Measurements from ENCODE around the gene MARCHF10. TPM values are rescaled to one million over a fixed set of nuclear protein-coding genes. Genes with fewer than 3 reads are reported as not detected.

The MARCHF10 gene
- total and polyA plus RNA-seq, 2 donors (not counting 3 experiments of a cell fraction or from before 2014, with no cell fraction given) = 0.11 TPM; not detected in 1

DNA sequence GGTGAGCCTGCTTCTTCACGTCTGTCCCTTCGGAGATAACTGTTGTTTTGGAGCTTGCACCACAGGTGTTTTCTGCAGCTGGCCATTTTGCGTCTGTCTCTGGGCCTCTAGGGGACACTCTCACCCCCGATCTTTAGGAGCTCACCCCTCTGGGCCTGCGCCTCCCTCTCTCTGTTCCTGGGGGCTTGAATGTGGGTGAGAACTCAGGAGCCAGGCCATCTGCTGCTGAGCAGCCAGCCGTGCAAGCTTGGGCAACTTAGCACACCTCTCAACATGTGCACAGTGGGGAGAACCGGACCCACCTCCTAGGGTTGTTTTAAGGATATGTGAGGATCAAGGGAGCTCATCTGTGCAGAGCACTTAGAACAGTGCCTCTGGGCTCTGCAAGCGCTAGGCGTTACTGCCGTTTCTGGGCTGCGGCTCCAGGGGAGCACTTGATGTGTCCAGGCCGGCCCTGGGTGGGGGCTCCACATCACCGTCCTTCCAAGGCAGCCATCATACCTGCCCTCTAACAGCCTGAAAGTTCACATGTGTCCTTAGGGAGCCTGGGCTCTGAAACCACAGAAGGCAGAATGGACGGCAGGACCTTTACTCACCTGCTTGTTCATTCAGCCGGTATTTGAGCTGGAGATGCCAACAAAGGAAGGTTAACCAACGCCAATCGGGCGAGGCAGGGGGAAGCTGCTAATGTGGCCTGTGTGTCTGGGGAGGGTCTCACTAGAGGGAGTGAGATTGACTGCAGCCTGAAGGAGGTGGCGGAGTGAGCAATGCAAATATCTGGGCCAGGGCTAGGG is 114.3 kb downstream of the MARCHF10 start:
- TF ChIP-seq POLR2AphosphoS5 (IDR thresholded peaks at IDR 0.05; ENCODE audit: insufficient read depth, low read depth, low read length) (no peak), MYC (IDR thresholded peaks at IDR 0.05; ENCODE audit: low read depth, low read length) (no peak), EZH2 (IDR thresholded peaks at IDR 0.05; ENCODE audit: borderline replicate concordance, low read depth, low read length, severe bottlenecking) (no peak), JUN (IDR thresholded peaks at IDR 0.05; ENCODE audit: borderline replicate concordance, insufficient read depth, insufficient read length, low read depth) (no peak), FOS (IDR thresholded peaks at IDR 0.05; ENCODE audit: borderline replicate concordance, insufficient read depth, low read length) (no peak), GATA2 (IDR thresholded peaks at IDR 0.05; ENCODE audit: insufficient read depth, insufficient read length, low read depth, low read length) (no peak), POLR2A (IDR thresholded peaks at IDR 0.05; ENCODE audit: low read depth, low read length) (no peak)
- TF ChIP-seq, protein P1, sequence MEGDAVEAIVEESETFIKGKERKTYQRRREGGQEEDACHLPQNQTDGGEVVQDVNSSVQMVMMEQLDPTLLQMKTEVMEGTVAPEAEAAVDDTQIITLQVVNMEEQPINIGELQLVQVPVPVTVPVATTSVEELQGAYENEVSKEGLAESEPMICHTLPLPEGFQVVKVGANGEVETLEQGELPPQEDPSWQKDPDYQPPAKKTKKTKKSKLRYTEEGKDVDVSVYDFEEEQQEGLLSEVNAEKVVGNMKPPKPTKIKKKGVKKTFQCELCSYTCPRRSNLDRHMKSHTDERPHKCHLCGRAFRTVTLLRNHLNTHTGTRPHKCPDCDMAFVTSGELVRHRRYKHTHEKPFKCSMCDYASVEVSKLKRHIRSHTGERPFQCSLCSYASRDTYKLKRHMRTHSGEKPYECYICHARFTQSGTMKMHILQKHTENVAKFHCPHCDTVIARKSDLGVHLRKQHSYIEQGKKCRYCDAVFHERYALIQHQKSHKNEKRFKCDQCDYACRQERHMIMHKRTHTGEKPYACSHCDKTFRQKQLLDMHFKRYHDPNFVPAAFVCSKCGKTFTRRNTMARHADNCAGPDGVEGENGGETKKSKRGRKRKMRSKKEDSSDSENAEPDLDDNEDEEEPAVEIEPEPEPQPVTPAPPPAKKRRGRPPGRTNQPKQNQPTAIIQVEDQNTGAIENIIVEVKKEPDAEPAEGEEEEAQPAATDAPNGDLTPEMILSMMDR (IDR thresholded peaks at IDR 0.05; ENCODE audit: extremely low read depth in 1 of 2, insufficient read depth in 1 of 2, low read depth in 1 of 2, low read length in 2 of 2) = no peak
- TF ChIP-seq, protein P2, sequence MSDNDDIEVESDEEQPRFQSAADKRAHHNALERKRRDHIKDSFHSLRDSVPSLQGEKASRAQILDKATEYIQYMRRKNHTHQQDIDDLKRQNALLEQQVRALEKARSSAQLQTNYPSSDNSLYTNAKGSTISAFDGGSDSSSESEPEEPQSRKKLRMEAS (IDR thresholded peaks at IDR 0.05; ENCODE audit: insufficient read depth, insufficient read length) = no peak
- H3K4me3 ChIP-seq (replicated peaks in 1 of 3; ENCODE audit: insufficient read depth in 1 of 3, low read depth in 1 of 3, low read length in 3 of 3) = no peak overlapping the region
- intact Hi-C loops (cut with micrococcal nuclease) (loop anchor here (1.0 to 2.0 kb wide), 4 partner anchors 9 to 141 kb away; partner anchors contain the start of gene MRC2), dilution Hi-C loops (cut with MboI; ENCODE audit: extremely low pct_ligation_motif_present, low sequenced_read_pairs) (no loop called here)
- H3K36me3 ChIP-seq (ENCODE audit: control insufficient read depth in 2 of 2, extremely low read depth in 1 of 2, insufficient read depth in 2 of 2, low read length in 2 of 2) = no peaks in the 10 kb centered on the region
- peak overlapping the region; percentile 83 for H3K27ac ChIP-seq (ENCODE audit: insufficient read depth, low read depth, low read length)
- no peaks in the 10 kb centered on the region for H3K9me1 ChIP-seq (replicated peaks; ENCODE audit: control insufficient read depth, extremely low read depth, insufficient read depth, low read length)
- no peaks in the 10 kb centered on the region for H3K79me2 ChIP-seq (ENCODE audit: control insufficient read depth, insufficient read depth, low read length)
- peak overlapping the region; percentile 75 for H2AFZ ChIP-seq (ENCODE audit: low read depth, low read length)
- ChIA-PET POLR2A (no interaction called here), CTCF (interaction anchor here (0.5 to 5.5 kb wide), 9 partner anchors 9 to 737 kb away, joined by 3 to 26 read pairs (median 4); no protein-coding TSS in a partner anchor)
- no peaks in the 10 kb centered on the region for H3K9me3 ChIP-seq (replicated peaks; ENCODE audit: control insufficient read depth, insufficient read depth, low read length)
- no peaks in the 10 kb centered on the region for H4K20me1 ChIP-seq (replicated peaks; ENCODE audit: control insufficient read depth, extremely low read depth, insufficient read depth, low read length)
- FAIRE-seq = peak; percentile 53
- H3K4me2 ChIP-seq (ENCODE audit: insufficient read depth, low read length) = peak overlapping the region; percentile 49
- BruUV-seq (replicated peaks) = no TSS peak
- no peak for DNase-seq (ENCODE audit: low read depth, low spot score)
- H3K4me1 ChIP-seq (ENCODE audit: control insufficient read depth, extremely low read depth, insufficient read depth, low read length) = peaks cover 18% of the 10 kb centered on the region
- H3K27me3 ChIP-seq (ENCODE audit: control insufficient read depth in 2 of 2, insufficient read depth in 2 of 2, low read length in 2 of 2) = no peaks in the 10 kb centered on the region
- H3K9ac ChIP-seq (replicated peaks; ENCODE audit: extremely low read depth, insufficient read depth, low read length) = no peak overlapping the region
